HG02885 (cell line): ENCODE measurements around the gene ADSS2.
"Not testable (repeated sequence)": the region's sequence is repeated elsewhere in the genome, so short reads cannot be mapped to it uniquely, and the experiment has no call there.

ENCODE experiments used
- ATAC-seq: cut with Tn5 transposase; IDR thresholded peaks from one replicate; pipeline ENCODE4 v1.9.1; 2021; ENCODE audit warnings: mild to moderate bottlenecking; ENCODE audit not compliant: unreplicated experiment, poor library complexity

ADSS2 gene

GRCh38 chr1:244403431-244403830, 48.3 kb downstream of the ADSS2 start:
- no peak for ATAC-seq

- no peak for ATAC-seq
Observed at GRCh38 chr1:244400974-244401373, 50.7 kb downstream of the ADSS2 start.

- ATAC-seq = no peak
Observed at GRCh38 chr1:244397131-244397530, 54.6 kb downstream of the ADSS2 start.

GRCh38 chr1:244395965-244396364, 55.7 kb downstream of the ADSS2 start:
- no peak for ATAC-seq

GRCh38 chr1:244394826-244395765, 56.6 kb downstream of the ADSS2 start:
- no peak for ATAC-seq

- no peak for ATAC-seq
Observed at GRCh38 chr1:244394346-244394745, 57.4 kb downstream of the ADSS2 start.

GRCh38 chr1:244393604-244394176, 58.0 kb downstream of the ADSS2 start:
- ATAC-seq = no peak

- ATAC-seq = no peak
Observed at GRCh38 chr1:244391761-244392160, 59.9 kb downstream of the ADSS2 start.

GRCh38 chr1:244388961-244389360, 62.7 kb downstream of the ADSS2 start:
- ATAC-seq = no peak

GRCh38 chr1:244387415-244387814, 64.3 kb downstream of the ADSS2 start:
- ATAC-seq = no peak

GRCh38 chr1:244386595-244386994, 65.1 kb downstream of the ADSS2 start:
- ATAC-seq = no peak

- no peak for ATAC-seq
Observed at GRCh38 chr1:244384066-244384465, 67.6 kb downstream of the ADSS2 start.

GRCh38 chr1:244383278-244383884, 68.3 kb downstream of the ADSS2 start:
- ATAC-seq = no peak

- no peak for ATAC-seq
Observed at GRCh38 chr1:244381878-244382565, 69.7 kb downstream of the ADSS2 start.

GRCh38 chr1:244376126-244376525, 75.6 kb downstream of the ADSS2 start:
- ATAC-seq = no peak

- no peak for ATAC-seq
Observed at GRCh38 chr1:244375051-244375450, 76.7 kb downstream of the ADSS2 start.

- ATAC-seq = not testable (repeated sequence)
Observed at GRCh38 chr1:244374484-244374883, 77.2 kb downstream of the ADSS2 start.

- peak; percentile 54 for ATAC-seq
Observed at GRCh38 chr1:244371242-244372141, 80.2 kb downstream of the ADSS2 start.

GRCh38 chr1:244370060-244370637, 81.6 kb downstream of the ADSS2 start:
- ATAC-seq = no peak
